ENCODE data around the gene ARPC5L. TPM values are rescaled to one million over a fixed set of nuclear protein-coding genes. Genes with fewer than 3 reads are reported as not detected.

Gene ARPC5L
- total and polyA plus RNA-seq, 2 of the 8 experiments (the other 6 are each of a cell fraction or from before 2014, with no cell fraction given), result 34.1 to 50.6 TPM

DNA sequence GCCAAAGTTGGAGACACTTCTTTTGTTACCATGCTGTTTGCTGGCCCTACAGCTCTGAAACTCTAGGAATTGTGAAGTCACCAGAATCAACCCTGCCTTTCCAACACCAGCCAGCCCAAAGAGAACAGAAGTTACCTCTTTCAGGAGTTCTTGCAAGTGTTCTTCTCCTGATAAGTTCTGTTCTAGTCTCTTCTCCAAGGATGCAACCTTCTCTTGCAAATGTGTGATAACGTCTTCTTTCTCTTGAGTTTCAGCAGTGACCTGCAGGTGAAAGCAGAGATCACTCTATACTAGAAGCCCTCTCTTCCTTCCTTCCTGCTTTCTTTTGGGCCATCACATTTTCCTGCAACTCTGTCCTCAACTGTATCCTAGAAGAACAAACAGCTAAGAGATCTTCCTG is 49.8 kb downstream of the ARPC5L start:
- H3K4me2 ChIP-seq (ENCODE audit: insufficient read depth in 1 of 2, low read depth in 2 of 2, low read length in 2 of 2), result no peak overlapping the region
- no peak overlapping the region for H2BK120ac ChIP-seq (replicated peaks; ENCODE audit: low read depth, low read length)
- POLR2A ChIA-PET (ENCODE audit: partially characterized antibody), result interaction anchor here (0.7 to 1.6 kb wide), 4 partner anchors 9 to 57 kb away, joined by 3 to 4 read pairs (median 4); no protein-coding TSS in a partner anchor

More for the DNA sequence above, 49.8 kb downstream of the ARPC5L start:
- H3K4ac ChIP-seq (replicated peaks; ENCODE audit: insufficient read length, low read depth, low read length), result no peak overlapping the region
- no peaks in the 10 kb centered on the region for H3K27me3 ChIP-seq (replicated peaks in 1 of 4; ENCODE audit: control insufficient read depth in 3 of 4, extremely low read depth in 1 of 4, insufficient read depth in 3 of 4, low read length in 3 of 4)
- no peak overlapping the region for H2AK5ac ChIP-seq (ENCODE audit: low read depth, low read length)
- H3K4me1 ChIP-seq (replicated peaks in 1 of 4; ENCODE audit: control insufficient read depth in 3 of 4, insufficient read depth in 4 of 4, low read length in 3 of 4), result no peaks in the 10 kb centered on the region; a peak in 2 of 7 replicates
- no peak for TF ChIP-seq KDM1A (IDR thresholded peaks at IDR 0.05; ENCODE audit: borderline replicate concordance, low read length)
- TF ChIP-seq PHF8 (conservative IDR thresholded peaks at IDR 0.05; ENCODE audit: low read depth, low read length), result no peak
- no peak for TF ChIP-seq BACH1 (IDR thresholded peaks at IDR 0.05; ENCODE audit: low read length)
- TF ChIP-seq CHD2 (IDR thresholded peaks at IDR 0.05; ENCODE audit: low read length), result no peak
- no peak for TF ChIP-seq EZH2 (IDR thresholded peaks at IDR 0.05; ENCODE audit: low read depth, low read length, severe bottlenecking)
- TF ChIP-seq SIRT6 (IDR thresholded peaks at IDR 0.05; ENCODE audit: low read length), result no peak
- no peak for TF ChIP-seq HDAC6 (IDR thresholded peaks at IDR 0.05; ENCODE audit: low read depth, low read length)
- no peak for TF ChIP-seq KDM4A (IDR thresholded peaks at IDR 0.05; ENCODE audit: low read depth, low read length, severe bottlenecking)
- TF ChIP-seq, protein P1, sequence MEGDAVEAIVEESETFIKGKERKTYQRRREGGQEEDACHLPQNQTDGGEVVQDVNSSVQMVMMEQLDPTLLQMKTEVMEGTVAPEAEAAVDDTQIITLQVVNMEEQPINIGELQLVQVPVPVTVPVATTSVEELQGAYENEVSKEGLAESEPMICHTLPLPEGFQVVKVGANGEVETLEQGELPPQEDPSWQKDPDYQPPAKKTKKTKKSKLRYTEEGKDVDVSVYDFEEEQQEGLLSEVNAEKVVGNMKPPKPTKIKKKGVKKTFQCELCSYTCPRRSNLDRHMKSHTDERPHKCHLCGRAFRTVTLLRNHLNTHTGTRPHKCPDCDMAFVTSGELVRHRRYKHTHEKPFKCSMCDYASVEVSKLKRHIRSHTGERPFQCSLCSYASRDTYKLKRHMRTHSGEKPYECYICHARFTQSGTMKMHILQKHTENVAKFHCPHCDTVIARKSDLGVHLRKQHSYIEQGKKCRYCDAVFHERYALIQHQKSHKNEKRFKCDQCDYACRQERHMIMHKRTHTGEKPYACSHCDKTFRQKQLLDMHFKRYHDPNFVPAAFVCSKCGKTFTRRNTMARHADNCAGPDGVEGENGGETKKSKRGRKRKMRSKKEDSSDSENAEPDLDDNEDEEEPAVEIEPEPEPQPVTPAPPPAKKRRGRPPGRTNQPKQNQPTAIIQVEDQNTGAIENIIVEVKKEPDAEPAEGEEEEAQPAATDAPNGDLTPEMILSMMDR (IDR thresholded peaks at IDR 0.05; ENCODE audit: control extremely low read depth in 1 of 3, insufficient read depth in 1 of 3, low read depth in 1 of 3, low read length in 3 of 3), result no peak
- TF ChIP-seq MAX (IDR thresholded peaks at IDR 0.05), result no peak
- TF ChIP-seq GABPA (IDR thresholded peaks at IDR 0.05; ENCODE audit: borderline replicate concordance, insufficient read depth, low read length), result no peak
- H3K23ac ChIP-seq (ENCODE audit: insufficient read length), result no peak overlapping the region
- no peak overlapping the region for H2BK12ac ChIP-seq (ENCODE audit: low read depth, low read length)
- no peak overlapping the region for H2BK15ac ChIP-seq (ENCODE audit: low read length)
- H4K91ac ChIP-seq (replicated peaks; ENCODE audit: insufficient read length, low read length), result no peak overlapping the region
- H3K79me2 ChIP-seq (ENCODE audit: control insufficient read depth in 1 of 2, insufficient read depth in 2 of 2, low read length in 2 of 2), result no peaks in the 10 kb centered on the region
- no peaks in the 10 kb centered on the region for H3K23me2 ChIP-seq (ENCODE audit: low read depth, low read length)
- H3K56ac ChIP-seq (replicated peaks; ENCODE audit: insufficient read length, low read depth, low read length), result no peak overlapping the region
- FAIRE-seq, result no peak
- no peak overlapping the region for H3K27ac ChIP-seq (ENCODE audit: low read depth, low read length)
- CTCF ChIA-PET (ENCODE audit: partially characterized antibody), result interaction anchor here (1.1 kb wide), 1 partner anchor 21 kb away, joined by 3 read pairs; no protein-coding TSS in a partner anchor
- no peak overlapping the region for H3K14ac ChIP-seq (ENCODE audit: insufficient read length)
- no peaks in the 10 kb centered on the region for H3K79me1 ChIP-seq (ENCODE audit: low read depth, low read length)
- WGBS, 2 experiments (ENCODE audit: extremely low coverage in 1 of 2, insufficient coverage in 1 of 2, insufficient read length in 1 of 2, insufficient replicate concordance in 2 of 2, low coverage in 1 of 2, low lambda C conversion rate in 2 of 2, missing lambda C conversion rate in 1 of 2), result 100% methylated on average over 1 of the region's 1 CpG; no CpG with 5 or more reads in 1 of the 2 experiments
- DNase-seq (ENCODE audit: low read depth in 1 of 2, low spot score in 2 of 2), result no peak
- H3K36me3 ChIP-seq (ENCODE audit: control insufficient read depth in 2 of 4, insufficient read depth in 4 of 4, low read length in 3 of 4), result peaks cover 0 to 7% (median 2%) of the 10 kb centered on the region in 4 experiments; a peak in 2 of 8 replicates
- H4K20me1 ChIP-seq (replicated peaks in 1 of 2; ENCODE audit: control insufficient read depth in 1 of 2, insufficient read depth in 2 of 2, low read length in 2 of 2), result peaks cover 0 to 2% of the 10 kb centered on the region in 2 experiments
- no peak overlapping the region for H3K9ac ChIP-seq (replicated peaks in 1 of 4; ENCODE audit: extremely low read depth in 1 of 4, low read depth in 3 of 4, low read length in 3 of 4)
- no peak overlapping the region for H4K8ac ChIP-seq (ENCODE audit: extremely low read depth, insufficient read depth, low read length)
- no peak overlapping the region for H2BK20ac ChIP-seq (ENCODE audit: low read length)
- no peak overlapping the region for H4K5ac ChIP-seq (ENCODE audit: insufficient read length, low read depth, low read length)
- no peaks in the 10 kb centered on the region for H3K9me3 ChIP-seq (ENCODE audit: insufficient read depth in 2 of 2, low read depth in 1 of 2, low read length in 1 of 2)
- H2BK5ac ChIP-seq (ENCODE audit: low read depth, low read length), result no peak overlapping the region
- no peak overlapping the region for H3K18ac ChIP-seq (ENCODE audit: extremely low read depth, low read length)
- H3K4me3 ChIP-seq (ENCODE audit: extremely low read depth in 1 of 4, insufficient read depth in 2 of 4, low read depth in 3 of 4, low read length in 4 of 4), result no peak overlapping the region
- no peak overlapping the region for H2AFZ ChIP-seq (ENCODE audit: low read length)

All from H1 (cell line).